Measurements from ENCODE around the gene ZNF644.

Gene ZNF644

DNA sequence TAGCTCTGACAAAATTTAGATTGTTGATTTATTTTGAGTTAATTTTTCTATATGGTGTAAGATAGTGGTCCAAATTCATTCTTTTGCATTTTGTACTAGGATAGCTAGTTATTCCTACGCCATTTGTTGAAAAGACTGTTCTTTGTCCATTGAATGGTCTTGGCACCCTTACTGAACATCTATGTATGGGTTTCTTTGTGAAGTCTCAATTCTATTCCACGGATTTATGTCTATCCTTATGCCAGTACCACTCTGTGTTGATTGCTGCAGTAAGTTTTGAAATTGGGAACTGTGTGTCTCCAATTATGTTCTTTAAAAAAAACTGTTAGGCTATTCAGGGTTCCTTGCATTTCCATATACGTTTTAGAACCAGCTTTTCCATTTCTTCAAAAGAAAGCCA, 145.7 kb downstream of the ZNF644 start:
- H3K4me3 ChIP-seq (ENCODE audit: low read depth, low read length): no peak overlapping the region
- TF ChIP-seq, protein P1, sequence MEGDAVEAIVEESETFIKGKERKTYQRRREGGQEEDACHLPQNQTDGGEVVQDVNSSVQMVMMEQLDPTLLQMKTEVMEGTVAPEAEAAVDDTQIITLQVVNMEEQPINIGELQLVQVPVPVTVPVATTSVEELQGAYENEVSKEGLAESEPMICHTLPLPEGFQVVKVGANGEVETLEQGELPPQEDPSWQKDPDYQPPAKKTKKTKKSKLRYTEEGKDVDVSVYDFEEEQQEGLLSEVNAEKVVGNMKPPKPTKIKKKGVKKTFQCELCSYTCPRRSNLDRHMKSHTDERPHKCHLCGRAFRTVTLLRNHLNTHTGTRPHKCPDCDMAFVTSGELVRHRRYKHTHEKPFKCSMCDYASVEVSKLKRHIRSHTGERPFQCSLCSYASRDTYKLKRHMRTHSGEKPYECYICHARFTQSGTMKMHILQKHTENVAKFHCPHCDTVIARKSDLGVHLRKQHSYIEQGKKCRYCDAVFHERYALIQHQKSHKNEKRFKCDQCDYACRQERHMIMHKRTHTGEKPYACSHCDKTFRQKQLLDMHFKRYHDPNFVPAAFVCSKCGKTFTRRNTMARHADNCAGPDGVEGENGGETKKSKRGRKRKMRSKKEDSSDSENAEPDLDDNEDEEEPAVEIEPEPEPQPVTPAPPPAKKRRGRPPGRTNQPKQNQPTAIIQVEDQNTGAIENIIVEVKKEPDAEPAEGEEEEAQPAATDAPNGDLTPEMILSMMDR (IDR thresholded peaks at IDR 0.05; ENCODE audit: low read depth, low read length): no peak
